Measurements from ENCODE around the gene PABPC1L. TPM values are rescaled to one million over a fixed set of nuclear protein-coding genes. Genes with fewer than 3 reads are reported as not detected.

PABPC1L gene
- total RNA-seq, 1 donor from 2014 or later: 17.1 TPM

DNA sequence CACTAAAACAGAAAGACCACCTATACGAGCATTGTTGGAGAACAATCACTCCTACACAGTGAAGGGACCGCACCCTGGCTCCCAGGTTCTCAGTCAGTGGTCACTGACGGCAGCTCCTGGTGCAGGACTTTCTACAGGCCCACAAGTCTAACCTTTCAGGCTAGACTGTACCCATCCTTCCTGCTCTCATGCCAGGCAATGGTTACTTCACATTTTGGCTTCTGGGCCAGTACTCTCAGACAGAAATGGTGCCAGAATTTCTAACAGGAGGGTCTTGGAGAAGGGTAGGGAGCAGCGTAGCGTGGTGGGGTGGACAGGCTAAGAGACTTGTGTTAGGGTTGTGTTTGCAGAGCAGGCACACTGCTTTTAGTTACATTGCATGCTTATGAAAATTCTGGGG, 38.2 kb downstream of the PABPC1L start:
- DNase-seq (ENCODE audit: low read depth) (no peak), FAIRE-seq (no peak)
- H3K27me3 ChIP-seq (ENCODE audit: control insufficient read depth, insufficient read depth, low read length): no peaks in the 10 kb centered on the region
- no peak overlapping the region for H3K4me3 ChIP-seq (ENCODE audit: low read depth, low read length)
- H3K36me3 ChIP-seq (ENCODE audit: control insufficient read depth, insufficient read depth, low read length): peaks cover 30% of the 10 kb centered on the region
- TF ChIP-seq, protein P1, sequence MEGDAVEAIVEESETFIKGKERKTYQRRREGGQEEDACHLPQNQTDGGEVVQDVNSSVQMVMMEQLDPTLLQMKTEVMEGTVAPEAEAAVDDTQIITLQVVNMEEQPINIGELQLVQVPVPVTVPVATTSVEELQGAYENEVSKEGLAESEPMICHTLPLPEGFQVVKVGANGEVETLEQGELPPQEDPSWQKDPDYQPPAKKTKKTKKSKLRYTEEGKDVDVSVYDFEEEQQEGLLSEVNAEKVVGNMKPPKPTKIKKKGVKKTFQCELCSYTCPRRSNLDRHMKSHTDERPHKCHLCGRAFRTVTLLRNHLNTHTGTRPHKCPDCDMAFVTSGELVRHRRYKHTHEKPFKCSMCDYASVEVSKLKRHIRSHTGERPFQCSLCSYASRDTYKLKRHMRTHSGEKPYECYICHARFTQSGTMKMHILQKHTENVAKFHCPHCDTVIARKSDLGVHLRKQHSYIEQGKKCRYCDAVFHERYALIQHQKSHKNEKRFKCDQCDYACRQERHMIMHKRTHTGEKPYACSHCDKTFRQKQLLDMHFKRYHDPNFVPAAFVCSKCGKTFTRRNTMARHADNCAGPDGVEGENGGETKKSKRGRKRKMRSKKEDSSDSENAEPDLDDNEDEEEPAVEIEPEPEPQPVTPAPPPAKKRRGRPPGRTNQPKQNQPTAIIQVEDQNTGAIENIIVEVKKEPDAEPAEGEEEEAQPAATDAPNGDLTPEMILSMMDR (IDR thresholded peaks at IDR 0.05; ENCODE audit: insufficient read depth, low read length, severe bottlenecking): no peak

DNA sequence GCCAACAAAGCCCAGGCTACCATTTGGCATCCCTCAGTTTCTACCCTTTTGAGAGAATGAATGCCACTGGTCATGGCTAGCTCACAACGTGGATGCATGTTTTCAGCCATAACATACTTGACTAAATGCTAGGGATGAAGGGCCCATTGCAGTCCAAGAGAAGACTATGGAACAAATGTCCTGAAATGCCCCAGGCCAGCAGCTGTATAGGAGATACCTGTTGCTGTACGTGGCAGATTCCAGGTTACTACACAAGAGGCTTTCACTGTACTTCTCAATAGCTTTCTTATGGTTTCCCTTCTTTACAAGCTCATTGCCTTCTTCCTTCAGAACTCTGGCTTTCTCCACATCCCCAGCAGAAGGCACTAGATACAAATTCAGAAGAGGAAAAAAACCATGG, 38.7 kb downstream of the PABPC1L start:
- no peaks in the 10 kb centered on the region for H3K27me3 ChIP-seq (ENCODE audit: control insufficient read depth, insufficient read depth, low read length)
- TF ChIP-seq, protein P1 (IDR thresholded peaks at IDR 0.05; ENCODE audit: insufficient read depth, low read length, severe bottlenecking): no peak
- no peak overlapping the region for H3K4me3 ChIP-seq (ENCODE audit: low read depth, low read length)
- FAIRE-seq: no peak
- peaks cover 28% of the 10 kb centered on the region for H3K36me3 ChIP-seq (ENCODE audit: control insufficient read depth, insufficient read depth, low read length)
- no peak for DNase-seq (ENCODE audit: low read depth)

DNA sequence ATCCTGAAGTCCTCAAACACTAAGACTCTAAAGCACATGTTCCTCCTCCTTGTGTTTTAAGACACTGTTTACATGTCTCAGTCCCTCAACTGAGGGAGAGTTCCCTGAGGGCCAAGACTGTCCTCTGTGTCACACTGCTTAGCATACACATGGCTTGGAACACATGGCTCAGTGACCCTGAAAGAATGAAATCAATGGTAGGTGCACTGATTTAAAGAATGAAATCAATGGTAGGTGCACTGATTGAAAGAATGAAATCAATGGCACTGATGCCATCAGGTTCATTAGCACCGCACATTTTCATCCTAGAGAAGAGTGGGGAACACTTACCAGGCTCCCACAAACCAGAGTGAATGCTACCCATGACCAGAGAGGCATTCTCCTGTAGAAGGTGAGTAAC, 40.5 kb downstream of the PABPC1L start:
- Histone ChIP-seq H3K36me3 (ENCODE audit: control insufficient read depth, insufficient read depth, low read length) (peaks cover 38% of the 10 kb centered on the region), H3K4me3 (ENCODE audit: low read depth, low read length) (no peak overlapping the region), H3K27me3 (ENCODE audit: control insufficient read depth, insufficient read depth, low read length) (no peaks in the 10 kb centered on the region)
- no peak for DNase-seq (ENCODE audit: low read depth)
- FAIRE-seq: no peak
- TF ChIP-seq, protein P1 (IDR thresholded peaks at IDR 0.05; ENCODE audit: insufficient read depth, low read length, severe bottlenecking): no peak

DNA sequence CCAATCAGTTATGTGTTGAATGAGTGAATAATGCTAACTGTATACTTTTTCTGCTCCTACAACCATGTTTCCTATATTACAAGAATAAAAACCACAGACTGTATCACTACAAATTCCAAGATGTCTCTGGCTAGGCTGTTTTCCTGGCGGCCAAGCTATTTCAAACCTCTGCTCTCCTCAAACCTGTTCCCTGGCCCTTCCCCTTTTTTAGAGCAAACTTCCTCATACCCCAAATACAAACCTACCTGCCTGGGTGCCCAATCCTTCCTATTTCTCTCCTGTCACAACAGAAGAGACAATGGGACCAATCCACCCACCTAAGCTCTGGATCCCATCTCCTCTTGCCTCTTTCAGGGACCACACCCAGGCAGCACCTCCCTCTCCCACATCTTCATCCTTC, 42.9 kb downstream of the PABPC1L start:
- FAIRE-seq (no peak), DNase-seq (ENCODE audit: low read depth) (no peak)
- Histone ChIP-seq H3K4me3 (ENCODE audit: low read depth, low read length) (no peak overlapping the region), H3K27me3 (ENCODE audit: control insufficient read depth, insufficient read depth, low read length) (no peaks in the 10 kb centered on the region), H3K36me3 (ENCODE audit: control insufficient read depth, insufficient read depth, low read length) (peaks cover 35% of the 10 kb centered on the region)
- TF ChIP-seq, protein P1 (IDR thresholded peaks at IDR 0.05; ENCODE audit: insufficient read depth, low read length, severe bottlenecking): no peak

DNA sequence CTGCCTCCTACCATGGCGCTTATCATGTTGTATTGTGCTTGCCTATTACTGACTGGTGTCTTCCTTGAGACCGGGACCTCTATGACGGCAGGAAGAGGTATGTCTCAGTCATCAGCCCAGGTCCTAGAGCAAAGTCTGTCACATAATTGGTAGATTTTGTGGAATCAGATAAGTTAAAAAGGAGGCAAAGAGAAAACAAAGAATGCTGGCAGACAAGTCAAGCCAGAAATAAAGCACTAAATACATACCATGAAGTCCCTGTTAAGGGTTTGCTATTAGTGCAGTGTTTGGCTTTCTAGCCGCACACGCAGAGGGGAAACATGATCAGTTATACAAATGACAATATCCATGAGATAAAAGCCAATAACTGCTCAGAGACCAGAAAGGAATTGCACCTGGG, 44.4 kb downstream of the PABPC1L start:
- Histone ChIP-seq H3K36me3 (ENCODE audit: control insufficient read depth, insufficient read depth, low read length) (peaks cover 29% of the 10 kb centered on the region), H3K27me3 (ENCODE audit: control insufficient read depth, insufficient read depth, low read length) (no peaks in the 10 kb centered on the region), H3K4me3 (ENCODE audit: low read depth, low read length) (no peak overlapping the region)
- DNase-seq (ENCODE audit: low read depth) (no peak), FAIRE-seq (no peak)
- TF ChIP-seq, protein P1 (IDR thresholded peaks at IDR 0.05; ENCODE audit: insufficient read depth, low read length, severe bottlenecking): no peak

DNA sequence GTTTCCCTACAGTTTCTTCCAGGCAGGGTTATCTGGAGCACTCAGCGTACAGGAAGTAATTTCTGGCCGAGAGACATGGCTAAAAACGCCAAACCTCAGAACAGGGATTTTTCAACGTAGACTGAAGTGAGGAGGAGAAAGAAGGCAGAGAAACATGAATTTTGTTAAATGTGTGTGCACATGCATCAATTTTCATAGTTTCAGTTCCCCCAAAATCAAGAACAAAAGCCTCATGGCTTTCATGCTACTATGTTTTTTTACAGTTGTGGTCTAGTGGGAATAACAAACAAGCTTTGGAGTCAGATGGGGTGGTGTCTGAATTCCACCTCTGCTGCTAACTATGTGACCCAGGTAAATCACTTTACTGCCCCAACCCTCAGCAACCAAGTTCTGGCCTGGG, 45.4 kb downstream of the PABPC1L start:
- DNase-seq (ENCODE audit: low read depth) (no peak), FAIRE-seq (no peak)
- Histone ChIP-seq H3K4me3 (ENCODE audit: low read depth, low read length) (no peak overlapping the region), H3K27me3 (ENCODE audit: control insufficient read depth, insufficient read depth, low read length) (no peaks in the 10 kb centered on the region), H3K36me3 (ENCODE audit: control insufficient read depth, insufficient read depth, low read length) (peaks cover 28% of the 10 kb centered on the region)
- TF ChIP-seq, protein P1 (IDR thresholded peaks at IDR 0.05; ENCODE audit: insufficient read depth, low read length, severe bottlenecking): no peak
